Sigmoid colon (tissue), 4 donors: ENCODE measurements around the gene CACNG7.

Experiments
- CTCF ChIP-seq, 4 experiments: fragments of 450-650 bp in 3 of 4; fragments of 200-600 bp in 1 of 4; IDR thresholded peaks; one replicate each; pipeline ENCODE4 v1.5.1; 2016 to 2019; ENCODE audit warnings: antibody characterized with exemption in 4 of 4, mild to moderate bottlenecking in 3 of 4, moderate library complexity in 2 of 4
- EP300 ChIP-seq, 4 donors: sonication (generic); formaldehyde crosslinking; IDR thresholded peaks; one replicate each; pipeline ENCODE4 v1.6.1; 2017; ENCODE audit warnings: antibody characterized with exemption in 4 of 4
- POLR2A ChIP-seq, 2 donors: fragments of 450-650 bp; IDR thresholded peaks; one replicate each; pipeline ENCODE4 v1.6.1; 2016; ENCODE audit warnings: antibody characterized with exemption in 2 of 2, mild to moderate bottlenecking in 2 of 2, moderate library complexity in 2 of 2
- POLR2AphosphoS5 ChIP-seq, 4 donors: sonication (generic); formaldehyde crosslinking; IDR thresholded peaks; one replicate each; pipeline ENCODE4 v1.6.1; 2017; ENCODE audit warnings: antibody characterized with exemption in 4 of 4

GRCh38 chr19:53864308-53864836 lies 44.7 kb upstream of the CACNG7 start:
- TF ChIP-seq CTCF (IDR thresholded peaks at IDR 0.05) = no peak
- no peak for TF ChIP-seq POLR2AphosphoS5 (IDR thresholded peaks at IDR 0.05)
- no peak for TF ChIP-seq EP300 (IDR thresholded peaks at IDR 0.05)
- TF ChIP-seq POLR2A (IDR thresholded peaks at IDR 0.05) = no peak
